ENCODE results near the gene SPAG16.

The SPAG16 gene

GRCh38 chr2:213286161-213286560 is 1.9 kb downstream of the SPAG16 start:
- H3K79me2 ChIP-seq (ENCODE audit: insufficient read depth, low read length) = no peaks in the 10 kb centered on the region
- H3K27me3 ChIP-seq (ENCODE audit: low read length) = no peaks in the 10 kb centered on the region
- no peaks in the 10 kb centered on the region for H3K9me3 ChIP-seq (ENCODE audit: insufficient read depth, low read length)
- no peak overlapping the region for H2AFZ ChIP-seq (ENCODE audit: low read depth, low read length, severe bottlenecking)
- no peak overlapping the region for H3K9ac ChIP-seq (ENCODE audit: low read length)
- no peaks in the 10 kb centered on the region; the same call in 1 of the 2 replicates for H3F3A ChIP-seq (ENCODE audit: insufficient read depth)
- H3K9me2 ChIP-seq (replicated peaks; ENCODE audit: insufficient read depth, low read length) = no peaks in the 10 kb centered on the region
- H3K4me3 ChIP-seq (ENCODE audit: insufficient read depth, low read length, poor library complexity, severe bottlenecking) = no peak overlapping the region
- no peak overlapping the region for H3K27ac ChIP-seq (ENCODE audit: low read depth, low read length)
- no peaks in the 10 kb centered on the region for H3K36me3 ChIP-seq (ENCODE audit: low read length)
- H4K20me1 ChIP-seq (ENCODE audit: low read depth, low read length) = no peaks in the 10 kb centered on the region
- TF ChIP-seq CTCF (IDR thresholded peaks at IDR 0.05; ENCODE audit: insufficient read depth, low read length, poor library complexity, severe bottlenecking) (no peak), EZH2phosphoT487 (conservative IDR thresholded peaks at IDR 0.05; ENCODE audit: low read length) (no peak)
- H3K4me2 ChIP-seq (ENCODE audit: low read depth, low read length, poor library complexity, severe bottlenecking) = no peak overlapping the region

GRCh38 chr2:213288913-213289700 is 4.8 kb downstream of the SPAG16 start:
- H3K36me3 ChIP-seq (ENCODE audit: low read length) = no peaks in the 10 kb centered on the region
- H4K20me1 ChIP-seq (ENCODE audit: low read depth, low read length) = no peaks in the 10 kb centered on the region
- no peak overlapping the region for H3K9ac ChIP-seq (ENCODE audit: low read length)
- no peaks in the 10 kb centered on the region for H3K79me2 ChIP-seq (ENCODE audit: insufficient read depth, low read length)
- no peaks in the 10 kb centered on the region; the same call in 1 of the 2 replicates for H3F3A ChIP-seq (ENCODE audit: insufficient read depth)
- no peak overlapping the region for H2AFZ ChIP-seq (ENCODE audit: low read depth, low read length, severe bottlenecking)
- H3K9me3 ChIP-seq (ENCODE audit: insufficient read depth, low read length) = no peaks in the 10 kb centered on the region
- no peak overlapping the region for H3K4me3 ChIP-seq (ENCODE audit: insufficient read depth, low read length, poor library complexity, severe bottlenecking)
- no peaks in the 10 kb centered on the region for H3K27me3 ChIP-seq (ENCODE audit: low read length)
- no peak overlapping the region for H3K27ac ChIP-seq (ENCODE audit: low read depth, low read length)
- TF ChIP-seq CTCF (IDR thresholded peaks at IDR 0.05; ENCODE audit: insufficient read depth, low read length, poor library complexity, severe bottlenecking) = no peak
- no peak for TF ChIP-seq EZH2phosphoT487 (conservative IDR thresholded peaks at IDR 0.05; ENCODE audit: low read length)
- no peaks in the 10 kb centered on the region for H3K9me2 ChIP-seq (replicated peaks; ENCODE audit: insufficient read depth, low read length)
- H3K4me2 ChIP-seq (ENCODE audit: low read depth, low read length, poor library complexity, severe bottlenecking) = no peak overlapping the region

DNA sequence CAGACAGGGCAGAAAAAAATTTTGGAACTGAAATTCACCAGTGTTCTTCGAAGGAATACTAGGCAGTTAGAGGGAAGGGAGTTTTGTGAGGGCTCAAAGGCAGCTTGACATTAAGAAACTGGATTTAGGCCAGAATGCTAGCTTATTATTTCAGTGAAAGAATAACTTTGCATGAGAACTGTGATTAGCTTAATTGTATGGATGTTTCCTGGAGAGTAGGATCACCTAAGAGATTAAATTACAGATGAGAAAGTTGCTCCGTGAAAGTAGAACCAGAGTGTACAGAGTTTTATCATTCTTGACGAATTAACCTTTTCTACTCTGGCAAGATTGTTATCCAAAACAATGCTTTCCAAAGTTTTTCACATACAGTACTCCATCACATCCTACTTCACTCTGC is 6.2 kb downstream of the SPAG16 start:
- no peak overlapping the region for H3K4me2 ChIP-seq (ENCODE audit: low read depth, low read length, poor library complexity, severe bottlenecking)
- H3K9me3 ChIP-seq (ENCODE audit: insufficient read depth, low read length) = no peaks in the 10 kb centered on the region
- no peaks in the 10 kb centered on the region for H3K9me2 ChIP-seq (replicated peaks; ENCODE audit: insufficient read depth, low read length)
- no peak overlapping the region for H3K27ac ChIP-seq (ENCODE audit: low read depth, low read length)
- no peaks in the 10 kb centered on the region; the same call in 1 of the 2 replicates for H3F3A ChIP-seq (ENCODE audit: insufficient read depth)
- H3K36me3 ChIP-seq (ENCODE audit: low read length) = no peaks in the 10 kb centered on the region
- no peaks in the 10 kb centered on the region for H4K20me1 ChIP-seq (ENCODE audit: low read depth, low read length)
- H3K27me3 ChIP-seq (ENCODE audit: low read length) = no peaks in the 10 kb centered on the region
- no peaks in the 10 kb centered on the region for H3K79me2 ChIP-seq (ENCODE audit: insufficient read depth, low read length)
- H3K4me3 ChIP-seq (ENCODE audit: insufficient read depth, low read length, poor library complexity, severe bottlenecking) = no peak overlapping the region
- H3K9ac ChIP-seq (ENCODE audit: low read length) = no peak overlapping the region
- TF ChIP-seq EZH2phosphoT487 (conservative IDR thresholded peaks at IDR 0.05; ENCODE audit: low read length) (no peak), CTCF (IDR thresholded peaks at IDR 0.05; ENCODE audit: insufficient read depth, low read length, poor library complexity, severe bottlenecking) (no peak)
- no peak overlapping the region for H2AFZ ChIP-seq (ENCODE audit: low read depth, low read length, severe bottlenecking)
